Choroid plexus epithelial cell (primary cell): ENCODE data around the gene NUP214.

Experiments used
- DNase-seq: peaks from one replicate; pipeline ENCODE4 v3.0.0-alpha.2; 2010; ENCODE audit warnings: low read depth
- H3K4me3 ChIP-seq: 2 replicates; pipeline ENCODE4 v1.5.1; 2011; ENCODE audit warnings: low read depth, mild to moderate bottlenecking, control low read depth, low read length, moderate library complexity
- CTCF ChIP-seq: conservative IDR thresholded peaks from 2 replicates; pipeline ENCODE4 v1.5.1; 2011; ENCODE audit warnings: low read depth, mild to moderate bottlenecking, control low read depth, inconsistent platforms, low read length, moderate library complexity

Gene NUP214

GRCh38 chr9:131138676-131139075 lies 13.3 kb downstream of the NUP214 start:
- no peak for TF ChIP-seq CTCF
- no peak for DNase-seq
- no peak overlapping the region for H3K4me3 ChIP-seq

- H3K4me3 ChIP-seq = no peak overlapping the region
- DNase-seq = no peak
- no peak for TF ChIP-seq CTCF
Measured at GRCh38 chr9:131140112-131140511, 14.7 kb downstream of the NUP214 start.

- DNase-seq = no peak
- no peak overlapping the region for H3K4me3 ChIP-seq
- no peak for TF ChIP-seq CTCF
Measured at GRCh38 chr9:131140550-131140949, 15.2 kb downstream of the NUP214 start.

- H3K4me3 ChIP-seq = no peak overlapping the region
- TF ChIP-seq CTCF = no peak
- DNase-seq = no peak
Measured at GRCh38 chr9:131142160-131142559, 16.8 kb downstream of the NUP214 start.

GRCh38 chr9:131144201-131144600 lies 18.8 kb downstream of the NUP214 start:
- no peak for TF ChIP-seq CTCF
- no peak for DNase-seq
- no peak overlapping the region for H3K4me3 ChIP-seq

- no peak for TF ChIP-seq CTCF
- DNase-seq = no peak
- H3K4me3 ChIP-seq = no peak overlapping the region
Measured at GRCh38 chr9:131145245-131145644, 19.9 kb downstream of the NUP214 start.

- DNase-seq = no peak
- no peak for TF ChIP-seq CTCF
Measured at GRCh38 chr9:131146186-131146585, 20.8 kb downstream of the NUP214 start.

More at GRCh38 chr9:131146186-131146585, 20.8 kb downstream of the NUP214 start:
- no peak overlapping the region for H3K4me3 ChIP-seq
